Transverse colon (tissue), 4 donors: ENCODE data around the gene MLLT10. TPM values are rescaled to one million over a fixed set of nuclear protein-coding genes. Genes with fewer than 3 reads are reported as not detected.
"Not testable (repeated sequence)": the region's sequence is repeated elsewhere in the genome, so short reads cannot be mapped to it uniquely, and the experiment has no call there.

Experiments
- DNase-seq: peaks from one replicate; pipeline ENCODE4 v3.0.0-alpha.2; 2019
- H3K27ac ChIP-seq, 4 donors: fragments of 200-600 bp; sonication (generic); 2 replicates each; pipeline ENCODE4 v1.5.1; 2016 to 2018; ENCODE audit warnings: inconsistent platforms in 4 of 4
- H3K27me3 ChIP-seq: fragments of 200-600 bp; sonication (generic); 2 replicates; pipeline ENCODE4 v1.5.1; 2017; ENCODE audit warnings: inconsistent platforms
- H3K36me3 ChIP-seq, 4 donors: fragments of 200-600 bp; sonication (generic); 2 replicates each; pipeline ENCODE4 v1.5.1; 2017 to 2019; ENCODE audit warnings: inconsistent platforms in 4 of 4
- H3K4me1 ChIP-seq, 4 donors: fragments of 200-600 bp; sonication (generic); 2 replicates each; pipeline ENCODE4 v1.5.1; 2017 to 2020; ENCODE audit warnings: inconsistent platforms in 4 of 4
- H3K4me3 ChIP-seq, 4 donors: fragments of 200-600 bp; sonication (generic); 1 replicate in 1 of 4; 2 replicates in 3 of 4; pipeline versions ENCODE4 v1.5.1 to v1.6.1; 2017 to 2019; ENCODE audit warnings: inconsistent platforms in 4 of 4
- H3K9me3 ChIP-seq, 2 donors: fragments of 200-600 bp; sonication (generic); 2 replicates each; pipeline ENCODE4 v1.5.1; 2017 to 2019; ENCODE audit warnings: inconsistent platforms in 2 of 2
- EP300 ChIP-seq: sonication (generic); formaldehyde crosslinking; IDR thresholded peaks from one replicate; pipeline ENCODE4 v1.6.1; 2017; ENCODE audit warnings: antibody characterized with exemption, low read depth
- POLR2A ChIP-seq: fragments of 450-650 bp; IDR thresholded peaks from one replicate; pipeline ENCODE4 v1.6.1; 2016; ENCODE audit warnings: antibody characterized with exemption, mild to moderate bottlenecking, moderate library complexity
- POLR2AphosphoS5 ChIP-seq, 3 donors: sonication (generic); formaldehyde crosslinking; IDR thresholded peaks; one replicate each; pipeline ENCODE4 v1.6.1; 2016; ENCODE audit warnings: antibody characterized with exemption in 3 of 3
- WGBS, 2 donors: methylation state at CpG; one replicate each; pipeline ENCODE4 v1.1.5; 2018; ENCODE audit warnings: low coverage in 1 of 2; 5-methylcytosine and 5-hydroxymethylcytosine counted together
- in situ Hi-C, 4 donors: fragments of 200-750 bp; cut with MboI; loops; one replicate each; pipeline versions ENCODE4 v1.15.0 to v1.15.1; 2017; ENCODE audit warnings: low sequenced_read_pairs in 3 of 4, low pct_ligation_motif_present in 1 of 4, low pct_unique_long_range_greater_than_20kb in 1 of 4
- intact Hi-C: fragments of 100-400 bp; cut with DNase I; formaldehyde crosslinking; loops from one replicate; pipeline ENCODE4 v1.15.1; 2023; ENCODE audit warnings: low total_unique reads
- total RNA-seq, 4 donors: library from RNA; depleted of rRNA; stranded (reverse); fragments of >200 nt; gene quantifications; one replicate each; pipeline ENCODE4 v1.1.0, GENCODE V29; 2016
- TF ChIP-seq, protein P1 (sequence below), 5 experiments: fragments of 200-600 bp in 3 of 5; fragments of 450-650 bp in 2 of 5; sonication (generic) in 3 of 5; IDR thresholded peaks; 1 replicate in 2 of 5; 2 replicates in 3 of 5; pipeline ENCODE4 v1.5.1; 2016 to 2017; ENCODE audit warnings: antibody characterized with exemption in 5 of 5, inconsistent platforms in 3 of 5, mild to moderate bottlenecking in 2 of 5, moderate library complexity in 1 of 5

The MLLT10 gene
- total RNA-seq, 4 donors from 2014 or later, result 12.0 to 43.0 (median 28.5) TPM

DNA sequence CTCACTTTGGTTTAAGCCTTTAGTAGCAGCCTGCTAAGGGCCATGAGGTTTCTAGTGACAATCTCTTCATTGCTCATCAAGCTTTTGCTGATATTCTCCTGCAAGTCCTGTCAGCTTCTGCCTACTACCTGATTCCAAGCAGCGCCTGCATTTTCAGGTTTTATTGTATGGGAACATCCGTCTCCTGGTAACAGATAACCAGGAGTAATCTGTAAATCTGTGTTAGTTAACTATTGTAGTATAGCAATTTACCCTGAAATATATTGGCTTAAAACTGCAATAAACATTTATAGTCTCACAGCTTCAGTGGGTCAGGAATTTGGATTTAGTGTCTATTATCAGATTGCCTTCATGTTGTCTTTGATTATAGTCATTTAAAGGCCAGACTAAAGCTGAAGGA lies 94.0 kb downstream of the MLLT10 start:
- no peak for TF ChIP-seq POLR2AphosphoS5 (IDR thresholded peaks at IDR 0.05)
- no peak for TF ChIP-seq POLR2A
- no peak for TF ChIP-seq EP300
- TF ChIP-seq, protein P1, sequence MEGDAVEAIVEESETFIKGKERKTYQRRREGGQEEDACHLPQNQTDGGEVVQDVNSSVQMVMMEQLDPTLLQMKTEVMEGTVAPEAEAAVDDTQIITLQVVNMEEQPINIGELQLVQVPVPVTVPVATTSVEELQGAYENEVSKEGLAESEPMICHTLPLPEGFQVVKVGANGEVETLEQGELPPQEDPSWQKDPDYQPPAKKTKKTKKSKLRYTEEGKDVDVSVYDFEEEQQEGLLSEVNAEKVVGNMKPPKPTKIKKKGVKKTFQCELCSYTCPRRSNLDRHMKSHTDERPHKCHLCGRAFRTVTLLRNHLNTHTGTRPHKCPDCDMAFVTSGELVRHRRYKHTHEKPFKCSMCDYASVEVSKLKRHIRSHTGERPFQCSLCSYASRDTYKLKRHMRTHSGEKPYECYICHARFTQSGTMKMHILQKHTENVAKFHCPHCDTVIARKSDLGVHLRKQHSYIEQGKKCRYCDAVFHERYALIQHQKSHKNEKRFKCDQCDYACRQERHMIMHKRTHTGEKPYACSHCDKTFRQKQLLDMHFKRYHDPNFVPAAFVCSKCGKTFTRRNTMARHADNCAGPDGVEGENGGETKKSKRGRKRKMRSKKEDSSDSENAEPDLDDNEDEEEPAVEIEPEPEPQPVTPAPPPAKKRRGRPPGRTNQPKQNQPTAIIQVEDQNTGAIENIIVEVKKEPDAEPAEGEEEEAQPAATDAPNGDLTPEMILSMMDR (IDR thresholded peaks at IDR 0.05), result no peak
- intact Hi-C loops (no loop called here), in situ Hi-C loops (no loop called here)
- Histone ChIP-seq H3K9me3 (no peaks in the 10 kb centered on the region), H3K4me3 (no peak overlapping the region), H3K4me1 (peaks cover 0 to 11% (median 2%) of the 10 kb centered on the region in 4 donors), H3K27me3 (no peaks in the 10 kb centered on the region), H3K27ac (no peak overlapping the region), H3K36me3 (peaks cover 0 to 6% (median 0%) of the 10 kb centered on the region in 4 donors)
- no peak for DNase-seq
- 51 to 56% methylated on average over 2 of the region's 2 CpGs for WGBS, 2 donors

DNA sequence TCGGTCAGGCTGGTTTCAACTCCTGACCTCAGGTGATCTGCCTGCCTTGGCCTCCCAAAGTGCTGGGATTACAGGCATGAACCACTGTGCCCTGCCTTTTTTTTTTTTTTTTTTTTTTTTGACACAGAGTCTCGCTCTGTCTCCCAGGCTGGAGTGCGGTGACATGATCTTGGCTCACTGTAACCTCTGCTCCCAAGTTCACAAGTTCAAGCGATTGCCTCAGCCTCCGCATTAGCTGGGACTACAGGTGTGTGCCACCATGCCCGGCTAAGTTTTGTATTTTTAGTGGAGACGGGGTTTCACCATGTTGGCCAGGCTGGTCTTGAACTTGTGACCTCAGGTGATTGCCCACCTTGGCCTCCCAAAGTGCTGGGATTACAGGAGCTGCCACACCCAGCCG lies 94.6 kb downstream of the MLLT10 start:
- intact Hi-C loops, H3K36me3 ChIP-seq, H3K4me3 ChIP-seq, in situ Hi-C loops, DNase-seq, H3K27me3 ChIP-seq, H3K27ac ChIP-seq, H3K9me3 ChIP-seq: not testable (repeated sequence)
- 94 to 96% methylated on average over 6 to 8 of the region's 8 CpGs for WGBS, 2 donors
- peaks cover 0 to 11% (median 2%) of the 10 kb centered on the region in 4 donors for H3K4me1 ChIP-seq

DNA sequence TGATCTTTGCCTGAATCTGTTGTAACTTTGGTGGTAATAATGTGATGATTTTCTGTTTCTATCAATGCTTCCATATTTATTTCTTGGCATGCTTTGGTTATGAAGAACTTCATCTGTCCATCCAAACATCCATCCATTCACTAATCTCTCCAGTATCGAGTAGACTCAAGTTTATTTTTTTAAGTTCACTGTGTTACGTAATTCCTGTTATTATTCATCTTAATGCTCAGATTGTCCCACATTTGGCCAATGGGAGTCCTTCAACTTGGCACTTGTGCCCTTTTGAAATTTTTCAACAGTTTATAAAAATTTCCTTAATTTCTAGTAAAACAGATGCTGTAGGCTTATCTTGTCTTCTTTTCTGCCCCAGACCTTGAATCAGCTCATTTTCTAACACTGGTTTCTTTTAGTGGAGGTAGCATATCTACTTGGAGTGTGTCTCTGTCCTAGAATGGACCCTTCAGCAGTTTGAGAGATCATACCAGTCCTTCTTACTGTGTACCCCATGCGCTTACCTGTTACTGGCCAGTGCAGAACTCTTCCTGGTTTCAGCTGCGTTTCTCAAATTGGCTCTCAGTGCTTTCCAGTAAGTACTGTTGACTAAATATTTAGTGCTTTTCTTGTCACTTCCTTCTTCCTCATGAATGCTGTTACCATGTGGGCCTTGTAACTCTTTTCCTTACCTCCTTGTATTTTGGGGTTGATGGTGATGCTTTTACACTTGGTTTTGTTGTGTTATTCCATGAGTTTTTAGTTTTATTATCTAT lies 100.8 kb downstream of the MLLT10 start:
- in situ Hi-C loops, result no loop called here

DNA sequence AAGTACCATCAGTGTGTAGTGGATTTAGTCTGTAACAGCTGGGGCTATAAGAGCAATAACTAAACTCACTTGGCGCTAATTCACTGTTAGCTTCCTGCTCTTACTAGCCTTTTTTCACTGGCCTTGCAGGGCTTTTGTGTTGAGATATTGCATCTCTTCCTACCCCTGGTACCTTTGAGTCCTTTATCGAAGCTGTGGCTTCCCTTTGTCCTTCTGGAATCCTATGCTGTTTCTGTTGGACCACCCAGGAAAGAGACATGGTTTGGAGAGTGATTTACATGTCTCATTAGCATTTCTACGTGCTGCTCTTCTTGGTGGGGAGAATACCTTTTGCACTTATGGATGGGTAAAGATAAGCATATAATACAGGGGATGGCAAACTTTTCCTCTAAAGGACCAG lies 103.8 kb downstream of the MLLT10 start:
- intact Hi-C loops, result no loop called here
- TF ChIP-seq POLR2A (no peak), POLR2AphosphoS5 (IDR thresholded peaks at IDR 0.05) (no peak), EP300 (no peak)
- TF ChIP-seq, protein P1 (IDR thresholded peaks at IDR 0.05), result no peak
- Histone ChIP-seq H3K9me3 (no peaks in the 10 kb centered on the region), H3K4me3 (no peak overlapping the region), H3K36me3 (no peaks in the 10 kb centered on the region), H3K4me1 (peaks cover 0 to 12% (median 5%) of the 10 kb centered on the region in 4 donors), H3K27me3 (no peaks in the 10 kb centered on the region), H3K27ac (no peak overlapping the region)
- 99 to 100% methylated on average over 1 to 3 of the region's 3 CpGs for WGBS, 2 donors
- no peak for DNase-seq
- in situ Hi-C loops, result no loop called here

More for the DNA sequence above, 100.8 kb downstream of the MLLT10 start:
- Histone ChIP-seq H3K36me3 (no peaks in the 10 kb centered on the region), H3K9me3 (no peaks in the 10 kb centered on the region), H3K27me3 (no peaks in the 10 kb centered on the region), H3K27ac (no peak overlapping the region), H3K4me1 (peaks cover 0 to 12% (median 4%) of the 10 kb centered on the region in 4 donors), H3K4me3 (no peak overlapping the region)
- no peak for TF ChIP-seq POLR2AphosphoS5 (IDR thresholded peaks at IDR 0.05)
- no peak for TF ChIP-seq EP300
- TF ChIP-seq, protein P1 (IDR thresholded peaks at IDR 0.05), result no peak
- intact Hi-C loops, result no loop called here
- 77 to 84% methylated on average over 4 of the region's 4 CpGs for WGBS, 2 donors
- no peak for DNase-seq

DNA sequence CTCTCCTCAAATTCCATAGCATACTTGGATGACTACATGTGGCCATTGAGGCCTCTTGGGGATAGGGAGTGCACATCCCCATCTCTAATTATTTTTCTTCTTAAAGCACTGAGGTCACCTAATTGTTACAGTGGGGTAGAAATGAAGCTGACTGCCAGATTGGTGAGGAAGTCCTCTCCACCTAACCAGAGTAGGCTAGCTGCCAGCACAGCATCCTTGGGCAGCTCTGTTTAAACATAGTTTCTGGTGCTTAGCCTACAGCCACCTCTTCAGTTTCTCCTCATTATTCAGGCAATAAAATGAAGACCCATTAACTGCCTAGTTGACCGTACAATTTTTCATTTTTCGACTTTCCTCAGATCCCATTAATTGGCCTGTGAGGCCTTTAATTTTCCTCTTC lies 104.6 kb downstream of the MLLT10 start:
- no peaks in the 10 kb centered on the region for H3K9me3 ChIP-seq
- no peak overlapping the region for H3K4me3 ChIP-seq
- WGBS, 2 donors, result 83% methylated on average over 2 of the region's 2 CpGs; no CpG with 5 or more reads in 1 of the 2 donors
- no peak overlapping the region for H3K27ac ChIP-seq
- peaks cover 0 to 15% (median 6%) of the 10 kb centered on the region in 4 donors for H3K4me1 ChIP-seq
- intact Hi-C loops, result no loop called here
- TF ChIP-seq EP300, result no peak
- TF ChIP-seq POLR2A, result no peak
- TF ChIP-seq, protein P1 (IDR thresholded peaks at IDR 0.05), result no peak
- no peak for TF ChIP-seq POLR2AphosphoS5 (IDR thresholded peaks at IDR 0.05)
- H3K36me3 ChIP-seq, result no peaks in the 10 kb centered on the region
- H3K27me3 ChIP-seq, result no peaks in the 10 kb centered on the region
- DNase-seq, result no peak
- in situ Hi-C loops, result no loop called here
